HUES64 (cell line): ENCODE measurements around the gene RNASE2.
"Not testable (repeated sequence)": the region's sequence is repeated elsewhere in the genome, so short reads cannot be mapped to it uniquely, and the experiment has no call there.

ENCODE experiments used
- H3K27ac ChIP-seq: 2 replicates; pipeline ENCODE4 v1.7.0; 2013; ENCODE audit warnings: low read depth, low read length, inconsistent platforms
- H3K27me3 ChIP-seq: 2 replicates; pipeline ENCODE4 v1.6.1; 2013; ENCODE audit warnings: mild to moderate bottlenecking, low read length; ENCODE audit not compliant: insufficient read depth
- H3K36me3 ChIP-seq: 2 replicates; pipeline ENCODE4 v1.6.1; 2013; ENCODE audit warnings: mild to moderate bottlenecking, low read length; ENCODE audit not compliant: insufficient read depth
- H3K4me1 ChIP-seq: 2 replicates; pipeline ENCODE4 v1.6.1; 2013; ENCODE audit warnings: mild to moderate bottlenecking, low read length, moderate library complexity; ENCODE audit not compliant: insufficient read depth
- H3K4me3 ChIP-seq: 2 replicates; pipeline ENCODE4 v1.5.1; 2013; ENCODE audit warnings: mild to moderate bottlenecking, low read length, moderate library complexity
- H3K9ac ChIP-seq: 2 replicates; pipeline ENCODE4 v1.6.1; 2013; ENCODE audit warnings: mild to moderate bottlenecking, low read depth, low read length
- H3K9me3 ChIP-seq: 2 replicates; pipeline ENCODE4 v1.6.1; 2013; ENCODE audit warnings: low read depth, low read length; ENCODE audit not compliant: insufficient read depth
- WGBS: fragments of 150-250, 120-280 bp; methylation state at CpG from one replicate; pipeline ENCODE4 v1.1.7; 2013; ENCODE audit warnings: missing lambda C conversion rate; 5-methylcytosine and 5-hydroxymethylcytosine counted together

The RNASE2 gene

GRCh38 chr14:20956376-20956976 is 1.2 kb downstream of the RNASE2 start:
- Histone ChIP-seq H3K9me3 (no peaks in the 10 kb centered on the region), H3K36me3 (no peaks in the 10 kb centered on the region), H3K9ac (no peak overlapping the region), H3K4me3 (no peak overlapping the region), H3K27me3 (no peaks in the 10 kb centered on the region), H3K27ac (no peak overlapping the region), H3K4me1 (no peaks in the 10 kb centered on the region)
- WGBS, result 91% methylated on average over 11 of the region's 11 CpGs

GRCh38 chr14:20958946-20959345 is 3.7 kb downstream of the RNASE2 start:
- not testable (repeated sequence) for H3K36me3 ChIP-seq, H3K4me3 ChIP-seq, H3K9ac ChIP-seq, H3K27me3 ChIP-seq, H3K9me3 ChIP-seq, H3K27ac ChIP-seq, H3K4me1 ChIP-seq

- no peak overlapping the region for H3K4me3 ChIP-seq
- H3K4me1 ChIP-seq, result peaks cover 6% of the 10 kb centered on the region; the same call in 1 of the 2 replicates
- H3K36me3 ChIP-seq, result no peaks in the 10 kb centered on the region
- no peak overlapping the region for H3K9ac ChIP-seq
- peaks cover 20% of the 10 kb centered on the region; the same call in 1 of the 2 replicates for H3K27me3 ChIP-seq
- H3K27ac ChIP-seq, result no peak overlapping the region
- H3K9me3 ChIP-seq, result no peaks in the 10 kb centered on the region
- 94% methylated on average over 3 of the region's 3 CpGs for WGBS
Measured at GRCh38 chr14:20969336-20969735, 14.0 kb downstream of the RNASE2 start.

- H3K27me3 ChIP-seq, result peaks cover 20% of the 10 kb centered on the region; the same call in 1 of the 2 replicates
- H3K9me3 ChIP-seq, result no peaks in the 10 kb centered on the region
- peak overlapping the region; percentile 74 for H3K4me3 ChIP-seq
- peak overlapping the region; percentile 82; the same call in 1 of the 2 replicates for H3K9ac ChIP-seq
- no peaks in the 10 kb centered on the region for H3K36me3 ChIP-seq
- no peak overlapping the region for H3K27ac ChIP-seq
- peaks cover 6% of the 10 kb centered on the region; the same call in 1 of the 2 replicates for H3K4me1 ChIP-seq
- WGBS, result 50% methylated on average over 10 of the region's 10 CpGs
Measured at GRCh38 chr14:20970647-20970982, 15.3 kb downstream of the RNASE2 start.

- under 1% methylated on average over 47 of the region's 47 CpGs for whole genome bisulfite sequencing
- Histone ChIP-seq H3K4me3 (peak overlapping the region; percentile 74), H3K27me3 (peaks cover 20% of the 10 kb centered on the region; the same call in 1 of the 2 replicates), H3K27ac (peak overlapping the region; percentile 42; the same call in 1 of the 2 replicates), H3K9me3 (no peaks in the 10 kb centered on the region), H3K9ac (peak overlapping the region; percentile 82), H3K36me3 (no peaks in the 10 kb centered on the region), H3K4me1 (peaks cover 6% of the 10 kb centered on the region; the same call in 1 of the 2 replicates)
Measured at GRCh38 chr14:20970983-20971704, 15.9 kb downstream of the RNASE2 start.

- no peak overlapping the region for H3K9ac ChIP-seq
Measured at GRCh38 chr14:20971705-20972021, 16.4 kb downstream of the RNASE2 start.

GRCh38 chr14:20973501-20973900 is 18.2 kb downstream of the RNASE2 start:
- H3K9ac ChIP-seq, result no peak overlapping the region
- H3K9me3 ChIP-seq, result no peaks in the 10 kb centered on the region
- peaks cover 6% of the 10 kb centered on the region; the same call in 1 of the 2 replicates for H3K4me1 ChIP-seq
- 98% methylated on average over 3 of the region's 3 CpGs for WGBS
- H3K36me3 ChIP-seq, result no peaks in the 10 kb centered on the region
- no peak overlapping the region for H3K27ac ChIP-seq
- H3K4me3 ChIP-seq, result no peak overlapping the region
- H3K27me3 ChIP-seq, result peaks cover 5% of the 10 kb centered on the region; the same call in 1 of the 2 replicates

More at GRCh38 chr14:20971705-20972021, 16.4 kb downstream of the RNASE2 start:
- H3K27ac ChIP-seq, result no peak overlapping the region
- no peaks in the 10 kb centered on the region for H3K36me3 ChIP-seq
- no peaks in the 10 kb centered on the region for H3K9me3 ChIP-seq
- H3K4me3 ChIP-seq, result peak overlapping the region; percentile 74
- peaks cover 6% of the 10 kb centered on the region; the same call in 1 of the 2 replicates for H3K4me1 ChIP-seq
- peaks cover 20% of the 10 kb centered on the region; the same call in 1 of the 2 replicates for H3K27me3 ChIP-seq
- 19% methylated on average over 8 of the region's 8 CpGs for WGBS

GRCh38 chr14:20976291-20976690 is 21.0 kb downstream of the RNASE2 start:
- Histone ChIP-seq H3K9ac (no peak overlapping the region), H3K36me3 (no peaks in the 10 kb centered on the region), H3K4me3 (no peak overlapping the region), H3K27me3 (peaks cover 5% of the 10 kb centered on the region; the same call in 1 of the 2 replicates), H3K4me1 (peaks cover 6% of the 10 kb centered on the region; the same call in 1 of the 2 replicates), H3K9me3 (no peaks in the 10 kb centered on the region), H3K27ac (no peak overlapping the region)
- no CpG with 5 or more reads among the region's 1 CpG for WGBS

- Histone ChIP-seq H3K27ac (no peak overlapping the region), H3K36me3 (no peaks in the 10 kb centered on the region), H3K9me3 (no peaks in the 10 kb centered on the region), H3K27me3 (peaks cover 5% of the 10 kb centered on the region; the same call in 1 of the 2 replicates), H3K9ac (no peak overlapping the region), H3K4me3 (no peak overlapping the region), H3K4me1 (no peaks in the 10 kb centered on the region)
- WGBS, result 81% methylated on average over 1 of the region's 1 CpG
Measured at GRCh38 chr14:20978687-20979086, 23.4 kb downstream of the RNASE2 start.

GRCh38 chr14:20980906-20981305 is 25.6 kb downstream of the RNASE2 start:
- Histone ChIP-seq H3K4me3 (no peak overlapping the region), H3K4me1 (no peaks in the 10 kb centered on the region), H3K27ac (no peak overlapping the region), H3K9me3 (no peaks in the 10 kb centered on the region), H3K9ac (no peak overlapping the region), H3K36me3 (no peaks in the 10 kb centered on the region), H3K27me3 (peaks cover 5% of the 10 kb centered on the region; the same call in 1 of the 2 replicates)
- 91% methylated on average over 1 of the region's 1 CpG for WGBS

- Histone ChIP-seq H3K9me3 (no peaks in the 10 kb centered on the region), H3K4me3 (no peak overlapping the region), H3K27me3 (peaks cover 5% of the 10 kb centered on the region; the same call in 1 of the 2 replicates), H3K4me1 (no peaks in the 10 kb centered on the region), H3K27ac (no peak overlapping the region), H3K36me3 (no peaks in the 10 kb centered on the region), H3K9ac (no peak overlapping the region)
- 92% methylated on average over 2 of the region's 2 CpGs for WGBS
Measured at GRCh38 chr14:20982646-20983369, 27.5 kb downstream of the RNASE2 start.
